Nucleus accumbens (tissue), 56 donors: ENCODE results near the gene DENND6A.
"Not testable (repeated sequence)": the region's sequence is repeated elsewhere in the genome, so short reads cannot be mapped to it uniquely, and the experiment has no call there.

ENCODE experiments used
- DNase-seq, 56 donors: peaks; one replicate each; lab custom pipeline; 2025; lab: John Stamatoyannopoulos, UW

The DENND6A gene

GRCh38 chr3:57646723-57647122, 46.2 kb downstream of the DENND6A start:
- DNase-seq, result no peak

GRCh38 chr3:57644740-57645139, 48.1 kb downstream of the DENND6A start:
- DNase-seq, result no peak

GRCh38 chr3:57637391-57637790, 55.5 kb downstream of the DENND6A start:
- no peak for DNase-seq

GRCh38 chr3:57634259-57634658, 58.6 kb downstream of the DENND6A start:
- not testable (repeated sequence) for DNase-seq

- peak in 33 of 56 donors; percentile 1 to 62 (median 9) for DNase-seq
These were observed 64.9 kb downstream of the DENND6A start for GRCh38 chr3:57627976-57628375.

- no peak for DNase-seq
These were observed 68.1 kb downstream of the DENND6A start for GRCh38 chr3:57624801-57625200.

- no peak for DNase-seq
These were observed 70.5 kb downstream of the DENND6A start for GRCh38 chr3:57622362-57622761.

- DNase-seq, result no peak
These were observed 75.1 kb downstream of the DENND6A start for GRCh38 chr3:57617739-57618138.

GRCh38 chr3:57616233-57616632, 76.6 kb downstream of the DENND6A start:
- no peak for DNase-seq

- DNase-seq, result not testable (repeated sequence)
These were observed 81.0 kb downstream of the DENND6A start for GRCh38 chr3:57611870-57612269.

GRCh38 chr3:57605683-57606082, 87.2 kb downstream of the DENND6A start:
- DNase-seq, result no peak

GRCh38 chr3:57604971-57605370, 87.9 kb downstream of the DENND6A start:
- DNase-seq, result no peak

- no peak for DNase-seq
These were observed 92.7 kb downstream of the DENND6A start for GRCh38 chr3:57600195-57600594.

GRCh38 chr3:57598765-57599360, 94.0 kb downstream of the DENND6A start:
- DNase-seq, result no peak

GRCh38 chr3:57597127-57597923, 95.6 kb downstream of the DENND6A start, which contains the start of gene ARF4:
Gene ARF4 (minus strand): TSS chr3:57597344. CDS start chr3:57597140, 204 bp downstream.
- peak; percentile 80 to 100 (median 98) for DNase-seq

- peak in 51 of 56 donors; percentile 3 to 71 (median 42) for DNase-seq
These were observed 96.3 kb downstream of the DENND6A start for GRCh38 chr3:57596495-57597126.

- DNase-seq, result no peak
These were observed 98.3 kb downstream of the DENND6A start for GRCh38 chr3:57594576-57594975.

GRCh38 chr3:57594144-57594543, 98.7 kb downstream of the DENND6A start:
- DNase-seq, result no peak

- DNase-seq, result no peak
These were observed 100.6 kb downstream of the DENND6A start for GRCh38 chr3:57592306-57592705.

- DNase-seq, result no peak
These were observed 105.0 kb downstream of the DENND6A start for GRCh38 chr3:57587905-57588304.

- no peak for DNase-seq
These were observed 106.1 kb downstream of the DENND6A start for GRCh38 chr3:57586778-57587177.
